K562 (cell line): ENCODE results near the gene CKM. TPM values are rescaled to one million over a fixed set of nuclear protein-coding genes. Genes with fewer than 3 reads are reported as not detected.

Experiments
- CCNT2 ChIP-seq: IDR thresholded peaks from 2 replicates; pipeline ENCODE4 v1.6.1; 2011; ENCODE audit warnings: borderline replicate concordance, low read depth, mild to moderate bottlenecking, moderate library complexity, mixed read lengths, low read length; ENCODE audit not compliant: insufficient read length; ENCODE audit errors: extremely low read depth
- CREB1 ChIP-seq, 2 experiments: sonication (generic) in 1 of 2; formaldehyde crosslinking in 1 of 2; IDR thresholded peaks; 2 replicates each; pipeline versions ENCODE4 v1.6.1 to v1.8.0; 2012 to 2022; ENCODE audit warnings: inconsistent platforms in 1 of 2, mild to moderate bottlenecking in 1 of 2, missing genetic modification reagents in 1 of 2, moderate library complexity in 1 of 2
- CREB5 ChIP-seq: fragments of 250-450 bp; sonication (Bioruptor Pico); IDR thresholded peaks from 2 replicates; pipeline ENCODE4 v1.5.0; 2020; ENCODE audit warnings: mild to moderate bottlenecking
- DLX4 ChIP-seq: fragments of 250-450 bp; sonication (Bioruptor Pico); IDR thresholded peaks from 2 replicates; pipeline ENCODE4 v1.6.1; 2021; ENCODE audit warnings: mild to moderate bottlenecking
- HLTF ChIP-seq: fragments of 450-650 bp; IDR thresholded peaks from 2 replicates; pipeline ENCODE4 v1.6.1; 2016
- IRF9 ChIP-seq: fragments of 450-650 bp; IDR thresholded peaks from 2 replicates; pipeline ENCODE4 v1.6.1; 2016; ENCODE audit warnings: missing biosample characterization, missing genetic modification characterization
- PCBP1 ChIP-seq: fragments of 200-400 bp; formaldehyde crosslinking; IDR thresholded peaks from 2 replicates; pipeline ENCODE4 v1.6.1; 2018; ENCODE audit warnings: mild to moderate bottlenecking, low read depth, low read length; ENCODE audit not compliant: poor library complexity, severe bottlenecking
- PCBP2 ChIP-seq: fragments of 200-400 bp; formaldehyde crosslinking; IDR thresholded peaks from 2 replicates; pipeline ENCODE4 v1.6.1; 2018; ENCODE audit warnings: low read length, low read depth, mild to moderate bottlenecking, moderate library complexity; ENCODE audit not compliant: poor library complexity, severe bottlenecking
- USF2 ChIP-seq: sonication (generic); formaldehyde crosslinking; IDR thresholded peaks from 2 replicates; pipeline ENCODE4 v1.5.0; 2020; ENCODE audit warnings: missing genetic modification reagents
- ZBTB40 ChIP-seq, 2 experiments: fragments of 450-650 bp in 1 of 2; sonication (generic) in 1 of 2; formaldehyde crosslinking in 1 of 2; IDR thresholded peaks; 2 replicates each; pipeline versions ENCODE4 v1.7.1 to v1.9.0; 2016 to 2022; ENCODE audit warnings: inconsistent platforms in 1 of 2, mild to moderate bottlenecking in 1 of 2, missing genetic modification reagents in 1 of 2
- polyA plus RNA-seq, 8 experiments: library from polyadenylated mRNA; depleted of rRNA in 4 of 8; stranded (reverse) in 5 of 8; unstranded in 3 of 8; fragments of >200 nt; fragmentation: Nextera tagmentation in 2 of 8; fragmentation: Illumina TruSeq in 1 of 8; extraction: Ambion mirVana in 2 of 8; extraction: Trizol in 1 of 8; gene quantifications; 2 replicates each; pipeline versions ENCODE4 v1.2.1 to v1.2.3, GENCODE V29; 2011 to 2014; ENCODE audit warnings: inconsistent platforms in 1 of 8, missing spikeins in 1 of 8
- total RNA-seq, 7 experiments: library from RNA; depleted of rRNA in 6 of 7; stranded (reverse); fragments of >200 nt in 6 of 7; fragmentation: Illumina TruSeq in 2 of 7; extraction: Trizol in 2 of 7; gene quantifications; 2 replicates each; pipeline versions ENCODE4 v1.2.1 to v1.2.3, GENCODE V29; 2011 to 2021; ENCODE audit warnings: low replicate concordance in 1 of 7
- TF ChIP-seq, protein P1 (sequence below), 2 experiments: fragments of 250-450 bp in 1 of 2; fragments of 450-650 bp in 1 of 2; sonication (Bioruptor Pico) in 1 of 2; IDR thresholded peaks; 2 replicates each; pipeline versions ENCODE4 v1.6.1 to v1.8.0; 2016 to 2021; ENCODE audit warnings: mild to moderate bottlenecking in 2 of 2, moderate library complexity in 2 of 2, missing compliant biosample characterization in 1 of 2, missing genetic modification characterization in 1 of 2

CKM gene
- total and polyA plus RNA-seq, 9 of the 15 experiments (the other 6 are each of a cell fraction or from before 2014, with no cell fraction given), result 0.06 to 0.17 (median 0.09) TPM; not detected in 4

GRCh38 chr19:45283443-45284033, 39.1 kb downstream of the CKM start (continued):
- no peak for TF ChIP-seq DLX4 (CRISPR knock-in tag)
- no peak for TF ChIP-seq ZBTB40 (IDR thresholded peaks at IDR 0.05)
- TF ChIP-seq ZBTB40 (CRISPR knock-in tag; IDR thresholded peaks at IDR 0.05), result no peak
- TF ChIP-seq PCBP1, result no peak
- TF ChIP-seq USF2, result no peak
- no peak for TF ChIP-seq CREB5 (CRISPR knock-in tag)
- TF ChIP-seq CCNT2, result no peak
- TF ChIP-seq, protein P1, sequence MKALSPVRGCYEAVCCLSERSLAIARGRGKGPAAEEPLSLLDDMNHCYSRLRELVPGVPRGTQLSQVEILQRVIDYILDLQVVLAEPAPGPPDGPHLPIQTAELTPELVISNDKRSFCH (CRISPR knock-in tag; IDR thresholded peaks at IDR 0.05), result no peak
- TF ChIP-seq, protein P1 (tag; IDR thresholded peaks at IDR 0.05), result no peak
- no peak for TF ChIP-seq CREB1 (IDR thresholded peaks at IDR 0.05)
- no peak for TF ChIP-seq CREB1 (CRISPR knock-in tag; IDR thresholded peaks at IDR 0.05)
- TF ChIP-seq IRF9, result no peak
- no peak for TF ChIP-seq HLTF
- TF ChIP-seq PCBP2, result no peak
